WTC11 (cell line): ENCODE data around the gene ICAM3. TPM values are rescaled to one million over a fixed set of nuclear protein-coding genes. Genes with fewer than 3 reads are reported as not detected.
"Not testable (repeated sequence)": the region's sequence is repeated elsewhere in the genome, so short reads cannot be mapped to it uniquely, and the experiment has no call there.

ENCODE experiments used
- ATAC-seq: fragments of 200-7000 bp; cut with Tn5 transposase; 2 replicates; pipeline ENCODE4 v1.10.0; 2021; ENCODE audit warnings: mild to moderate bottlenecking, moderate library complexity
- CTCF ChIA-PET: fragments of 300-600 bp; sonication (Branson Sonifier 250); formaldehyde crosslinking; loops from one replicate; lab custom pipeline; 2021; ENCODE audit warnings: antibody characterized with exemption; lab: Charles Lee
- POLR2A ChIA-PET: fragments of 350-600 bp; sonication (Branson Sonifier 250); formaldehyde crosslinking; loops from one replicate; lab custom pipeline; 2021; ENCODE audit warnings: antibody characterized with exemption; lab: Charles Lee
- DNase-seq: peaks from one replicate; pipeline ENCODE4 v3.0.0; 2021; ENCODE audit warnings: low spot score
- H3K27ac Mint-ChIP-seq: 2 replicates; pipeline ENCODE4 v1.8.0; 2021; ENCODE audit warnings: mixed read lengths
- H3K27me3 Mint-ChIP-seq: 2 replicates; pipeline ENCODE4 v1.8.0; 2021; ENCODE audit warnings: low read depth, mild to moderate bottlenecking, moderate library complexity, mixed read lengths
- H3K36me3 Mint-ChIP-seq: 2 replicates; pipeline ENCODE4 v1.8.0; 2021; ENCODE audit warnings: mixed read lengths
- H3K4me1 Mint-ChIP-seq: 2 replicates; pipeline ENCODE4 v1.8.0; 2022; ENCODE audit warnings: mixed read lengths
- H3K4me3 Mint-ChIP-seq: 2 replicates; pipeline ENCODE4 v1.8.0; 2021; ENCODE audit warnings: mild to moderate bottlenecking, moderate library complexity, mixed read lengths
- H3K9me3 Mint-ChIP-seq: 2 replicates; pipeline ENCODE4 v1.8.0; 2021; ENCODE audit warnings: mixed read lengths
- AR ChIP-seq: fragments of 250-450 bp; sonication (Bioruptor Pico); IDR thresholded peaks from 2 replicates; pipeline ENCODE4 v1.9.0; 2021; ENCODE audit warnings: mild to moderate bottlenecking
- ATF1 ChIP-seq: sonication (generic); formaldehyde crosslinking; IDR thresholded peaks from 2 replicates; pipeline ENCODE4 v1.8.1; 2023; ENCODE audit warnings: mild to moderate bottlenecking, moderate library complexity, missing genetic modification reagents
- ATF3 ChIP-seq: sonication (generic); formaldehyde crosslinking; conservative IDR thresholded peaks from 2 replicates; pipeline ENCODE4 v1.8.1; 2022; ENCODE audit warnings: mild to moderate bottlenecking, missing genetic modification reagents
- E2F1 ChIP-seq: sonication (generic); formaldehyde crosslinking; IDR thresholded peaks from 2 replicates; pipeline ENCODE4 v1.8.0; 2022; ENCODE audit warnings: mild to moderate bottlenecking, missing genetic modification reagents
- FOXP1 ChIP-seq: sonication (generic); formaldehyde crosslinking; IDR thresholded peaks from 2 replicates; pipeline ENCODE4 v1.8.0; 2022; ENCODE audit warnings: missing genetic modification reagents, mild to moderate bottlenecking, moderate library complexity, borderline replicate concordance
- FOXP4 ChIP-seq: sonication (generic); formaldehyde crosslinking; IDR thresholded peaks from 2 replicates; pipeline ENCODE4 v1.8.0; 2022; ENCODE audit warnings: mild to moderate bottlenecking, missing genetic modification reagents
- GTF2I ChIP-seq: fragments of 250-450 bp; sonication (Bioruptor Pico); conservative IDR thresholded peaks from 2 replicates; pipeline ENCODE4 v1.4.0; 2021; ENCODE audit warnings: mild to moderate bottlenecking
- MXD4 ChIP-seq: fragments of 250-450 bp; sonication (Bioruptor Pico); IDR thresholded peaks from 2 replicates; pipeline ENCODE4 v1.8.0; 2021; ENCODE audit warnings: mild to moderate bottlenecking, moderate library complexity, borderline replicate concordance
- MYBL2 ChIP-seq: sonication (generic); formaldehyde crosslinking; IDR thresholded peaks from 2 replicates; pipeline ENCODE4 v1.8.1; 2023; ENCODE audit warnings: mild to moderate bottlenecking, moderate library complexity, missing genetic modification reagents
- PRRX2 ChIP-seq: fragments of 250-450 bp; sonication (Bioruptor Pico); IDR thresholded peaks from 2 replicates; pipeline ENCODE4 v1.8.0; 2021; ENCODE audit warnings: mild to moderate bottlenecking
- RELA ChIP-seq: sonication (generic); formaldehyde crosslinking; IDR thresholded peaks from 2 replicates; pipeline ENCODE4 v1.8.1; 2022; ENCODE audit warnings: missing genetic modification reagents, mild to moderate bottlenecking, borderline replicate concordance
- RORB ChIP-seq: fragments of 250-450 bp; sonication (Bioruptor Pico); IDR thresholded peaks from 2 replicates; pipeline ENCODE4 v1.9.0; 2021; ENCODE audit warnings: mild to moderate bottlenecking
- SMAD4 ChIP-seq: sonication (generic); formaldehyde crosslinking; IDR thresholded peaks from 2 replicates; pipeline ENCODE4 v1.8.0; 2022; ENCODE audit warnings: mild to moderate bottlenecking, missing genetic modification reagents
- STAT6 ChIP-seq: sonication (generic); formaldehyde crosslinking; conservative IDR thresholded peaks from 2 replicates; pipeline ENCODE4 v1.8.1; 2023; ENCODE audit warnings: mild to moderate bottlenecking, low read depth, missing genetic modification reagents, moderate library complexity
- ZNF138 ChIP-seq: sonication (generic); formaldehyde crosslinking; conservative IDR thresholded peaks from 2 replicates; pipeline ENCODE4 v1.8.1; 2022; ENCODE audit warnings: mild to moderate bottlenecking, moderate library complexity, missing genetic modification reagents
- ZNF263 ChIP-seq: sonication (generic); formaldehyde crosslinking; IDR thresholded peaks from 2 replicates; pipeline ENCODE4 v1.8.1; 2022; ENCODE audit warnings: low read depth, mild to moderate bottlenecking, moderate library complexity, missing genetic modification reagents
- ZNF532 ChIP-seq: fragments of 250-450 bp; sonication (Bioruptor Pico); IDR thresholded peaks from 2 replicates; pipeline ENCODE4 v1.9.0; 2021; ENCODE audit warnings: mild to moderate bottlenecking, borderline replicate concordance
- ZNF671 ChIP-seq: fragments of 250-450 bp; sonication (Bioruptor Pico); IDR thresholded peaks from 2 replicates; pipeline ENCODE4 v1.8.0; 2021; ENCODE audit warnings: mild to moderate bottlenecking
- total RNA-seq: library from RNA; stranded (reverse); gene quantifications from 3 replicates; pipeline ENCODE4 v1.2.3, GENCODE V29; 2021

Gene ICAM3
- total RNA-seq, 1 experiment from 2014 or later, result 18.7 TPM

- TF ChIP-seq FOXP4 (CRISPR knock-in tag), result no peak
Measured at GRCh38 chr19:10384580-10384979, 45.2 kb upstream of the ICAM3 start (continued).

- not testable (repeated sequence) for H3K4me3 Mint-ChIP-seq, ATAC-seq, H3K9me3 Mint-ChIP-seq, H3K27ac Mint-ChIP-seq, H3K27me3 Mint-ChIP-seq, H3K36me3 Mint-ChIP-seq, DNase-seq, H3K4me1 Mint-ChIP-seq
- CTCF ChIA-PET, result interaction anchor here (1.1 to 7.0 kb wide), 2 partner anchors 114 to 124 kb away, joined by 3 to 149 read pairs; no protein-coding TSS in a partner anchor
- POLR2A ChIA-PET, result interaction anchor here (0.6 kb wide), 1 partner anchor 49 kb away, joined by 3 read pairs; no protein-coding TSS in a partner anchor
Measured at GRCh38 chr19:10383223-10383499, 43.7 kb upstream of the ICAM3 start.

- H3K9me3 Mint-ChIP-seq, result no peaks in the 10 kb centered on the region
- H3K27me3 Mint-ChIP-seq, result peaks cover 3% of the 10 kb centered on the region; the same call in 1 of the 2 replicates
- ChIA-PET POLR2A (interaction anchor here (0.6 to 1.9 kb wide), 13 partner anchors 8 to 394 kb away, joined by 3 to 11 read pairs (median 4); partner anchors contain the start of genes CDC37, ICAM1 and ICAM5), CTCF (interaction anchor here (0.6 to 4.4 kb wide), 22 partner anchors 8 to 130 kb away, joined by 3 to 55 read pairs (median 4); partner anchors contain the start of genes CDC37, ICAM1, ICAM4 and ICAM5)
- H3K4me1 Mint-ChIP-seq, result peaks cover 9% of the 10 kb centered on the region
- peak within 1 kb of the TSS; percentile 97 for H3K27ac Mint-ChIP-seq
- ATAC-seq, result peak; percentile 96
- DNase-seq, result peak; percentile 93
- H3K4me3 Mint-ChIP-seq, result peak within 1 kb of the TSS; percentile 88
- H3K36me3 Mint-ChIP-seq, result peaks cover 8% of the 10 kb centered on the region
- TF ChIP-seq PRRX2 (no peak), AR (no peak), MYBL2 (CRISPR knock-in tag) (no peak; the same call in none of the 2 replicates), E2F1 (no peak), RORB (CRISPR knock-in tag) (no peak), STAT6 (no peak), ATF3 (no peak), ZNF263 (CRISPR knock-in tag) (no peak), ATF1 (CRISPR knock-in tag) (no peak), MXD4 (CRISPR knock-in tag) (no peak), ZNF138 (CRISPR knock-in tag) (no peak), ZNF532 (no peak), SMAD4 (CRISPR knock-in tag) (no peak), FOXP1 (CRISPR knock-in tag) (peak; percentile 72; the same call in 1 of the 2 replicates), ZNF671 (CRISPR knock-in tag) (no peak), GTF2I (CRISPR knock-in tag) (0 out of 2 replicates have a peak, but pooled peaks have one; percentile 13), RELA (CRISPR knock-in tag) (no peak)
Measured at GRCh38 chr19:10380313-10381102, 41.1 kb upstream of the ICAM3 start, which contains the start of gene TYK2. Gene TYK2, minus strand, starts transcription at chr19:10380572. Its CDS starts 2,166 bp downstream, at chr19:10378406.
